Measurements from ENCODE around the gene SEBOX. TPM values are rescaled to one million over a fixed set of nuclear protein-coding genes. Genes with fewer than 3 reads are reported as not detected.
A peak's percentile ranks its signal among the peaks of the same experiment; 100 is the strongest.
"Not testable (repeated sequence)": the region's sequence is repeated elsewhere in the genome, so short reads cannot be mapped to it uniquely, and the experiment has no call there.

Gene SEBOX
- total RNA-seq, 4 donors from 2014 or later, result not detected

GRCh38 chr17:28341516-28341915 is 23.5 kb downstream of the SEBOX start:
- TF ChIP-seq CTCF (IDR thresholded peaks at IDR 0.05) (no peak), POLR2A (IDR thresholded peaks at IDR 0.05) (no peak)
- no peak for DNase-seq (ENCODE audit: low spot score in 2 of 2)
- intact Hi-C loops (cut with DNase I; ENCODE audit: low total_unique reads), result no loop called here
- WGBS, 2 donors, result 90 to 92% methylated on average over 10 to 11 of the region's 11 CpGs
- no peak overlapping the region for H3K4me3 ChIP-seq (ENCODE audit: low read depth, poor library complexity, severe bottlenecking)

GRCh38 chr17:28340374-28340773 is 24.6 kb downstream of the SEBOX start:
- WGBS, 2 donors, result 78 to 83% methylated on average over 6 of the region's 6 CpGs
- no peak for DNase-seq (ENCODE audit: low spot score in 2 of 2)
- H3K4me3 ChIP-seq (ENCODE audit: low read depth, poor library complexity, severe bottlenecking), result no peak overlapping the region
- intact Hi-C loops (cut with DNase I; ENCODE audit: low total_unique reads), result no loop called here
- TF ChIP-seq CTCF (IDR thresholded peaks at IDR 0.05) (no peak), POLR2A (IDR thresholded peaks at IDR 0.05) (no peak)

- intact Hi-C loops (cut with DNase I; ENCODE audit: low total_unique reads), result no loop called here
- WGBS, 2 donors, result 87 to 91% methylated on average over 15 of the region's 15 CpGs
- no peak for DNase-seq (ENCODE audit: low spot score in 2 of 2)
- no peak for TF ChIP-seq POLR2A (IDR thresholded peaks at IDR 0.05)
- TF ChIP-seq CTCF (IDR thresholded peaks at IDR 0.05), result no peak
- no peak overlapping the region for H3K4me3 ChIP-seq (ENCODE audit: low read depth, poor library complexity, severe bottlenecking)
Measured at GRCh38 chr17:28339431-28339830, 25.6 kb downstream of the SEBOX start.

- 65 to 79% methylated on average over 8 of the region's 8 CpGs for WGBS, 2 donors
- H3K4me3 ChIP-seq (ENCODE audit: low read depth, poor library complexity, severe bottlenecking); intact Hi-C loops (cut with DNase I; ENCODE audit: low total_unique reads); DNase-seq (ENCODE audit: low spot score in 2 of 2): not testable (repeated sequence)
Measured at GRCh38 chr17:28338769-28339212, 26.2 kb downstream of the SEBOX start.

- intact Hi-C loops (cut with DNase I; ENCODE audit: low total_unique reads), result no loop called here
- TF ChIP-seq CTCF (IDR thresholded peaks at IDR 0.05) (no peak), POLR2A (IDR thresholded peaks at IDR 0.05) (no peak)
- DNase-seq (ENCODE audit: low spot score in 2 of 2), result no peak
- no peak overlapping the region for H3K4me3 ChIP-seq (ENCODE audit: low read depth, poor library complexity, severe bottlenecking)
- WGBS, 2 donors, result 65 to 66% methylated on average over 5 of the region's 5 CpGs
Measured at GRCh38 chr17:28338056-28338768, 26.8 kb downstream of the SEBOX start.

GRCh38 chr17:28335959-28336871 is 28.8 kb downstream of the SEBOX start:
- intact Hi-C loops (cut with DNase I; ENCODE audit: low total_unique reads), result no loop called here
- 4 to 5% methylated on average over 29 of the region's 29 CpGs for WGBS, 2 donors
- DNase-seq (ENCODE audit: low spot score in 2 of 2), result peak; percentile 51 to 90
- TF ChIP-seq POLR2A (IDR thresholded peaks at IDR 0.05), result no peak
- no peak for TF ChIP-seq CTCF (IDR thresholded peaks at IDR 0.05)
- H3K4me3 ChIP-seq (ENCODE audit: low read depth, poor library complexity, severe bottlenecking), result peak overlapping the region; percentile 80
